ENCODE results near the gene DIAPH3.

- TF ChIP-seq CTCF (IDR thresholded peaks at IDR 0.05; ENCODE audit: low read depth, low read length) (no peak), EZH2phosphoT487 (IDR thresholded peaks at IDR 0.05; ENCODE audit: low read depth) (no peak)
These were observed 199.9 kb downstream of the DIAPH3 start for GRCh38 chr13:59963827-59964226.

Data from OCI-LY3 (cell line).